Hepatocyte (in vitro differentiated cells): ENCODE data around the gene KNL1. TPM values are rescaled to one million over a fixed set of nuclear protein-coding genes. Genes with fewer than 3 reads are reported as not detected.

Source experiments
- polyA plus RNA-seq: library from polyadenylated mRNA; unstranded; fragments of >200 nt; fragmentation: Nextera tagmentation; extraction: Ambion mirVana; gene quantifications from 2 replicates; pipeline ENCODE4 v1.2.1, GENCODE V29; 2016
- small RNA-seq: library from RNA; depleted of rRNA; stranded (forward); fragments of <200 nt; gene quantifications from one replicate; pipeline ENCODE3, GENCODE V24; 2014
- total RNA-seq: library from RNA; depleted of rRNA; stranded (reverse); fragments of >200 nt; gene quantifications from 2 replicates; pipeline ENCODE4 v1.2.3, GENCODE V29; 2014

KNL1 gene
- total and polyA plus RNA-seq, 2 experiments from 2014 or later: 3.0 to 15.7 TPM

Small RNAs within 50 kb of the gene (small RNA-seq; reads per million reads assigned to genes)
- gene RF00017 (not detected), gene RN7SL376P (not detected)

Other genes with a start within 250 kb of the KNL1 start
- gene PHGR1, start 243.2 kb upstream of the KNL1 start, total RNA-seq: 49.8 and 76.1 TPM in 2 replicates
- 207 and 222 TPM in 2 replicates for gene PHGR1, start 243.2 kb upstream of the KNL1 start, polyA plus RNA-seq
- gene DISP2, start 236.0 kb upstream of the KNL1 start, total RNA-seq: 0.12 and 1.0 TPM in 2 replicates
- gene DISP2, start 236.0 kb upstream of the KNL1 start, polyA plus RNA-seq: 0.93 and 1.5 TPM in 2 replicates
- gene KNSTRN, start 211.5 kb upstream of the KNL1 start, total RNA-seq: 22.9 and 24.0 TPM in 2 replicates
- 14.0 and 14.9 TPM in 2 replicates for gene KNSTRN, start 211.5 kb upstream of the KNL1 start, polyA plus RNA-seq
- 27.1 and 31.5 TPM in 2 replicates for gene IVD, start 188.5 kb upstream of the KNL1 start, total RNA-seq
- 56.6 and 71.6 TPM in 2 replicates for gene IVD, start 188.5 kb upstream of the KNL1 start, polyA plus RNA-seq
- 10.6 and 17.2 TPM in 2 replicates for gene BAHD1, start 153.3 kb upstream of the KNL1 start, total RNA-seq
- 12.3 and 13.9 TPM in 2 replicates for gene BAHD1, start 153.3 kb upstream of the KNL1 start, polyA plus RNA-seq
- gene CHST14, start 123.3 kb upstream of the KNL1 start, total RNA-seq: 15.2 and 16.6 TPM in 2 replicates
- 15.7 and 16.8 TPM in 2 replicates for gene CHST14, start 123.3 kb upstream of the KNL1 start, polyA plus RNA-seq
- 25.7 and 50.8 TPM in 2 replicates for gene CCDC32, start 29.2 kb upstream of the KNL1 start, total RNA-seq
- gene CCDC32, start 29.2 kb upstream of the KNL1 start, polyA plus RNA-seq: 15.1 and 30.9 TPM in 2 replicates
- 7.1 and 11.5 TPM in 2 replicates for gene RPUSD2, start 24.9 kb upstream of the KNL1 start, total RNA-seq
- 8.6 and 13.4 TPM in 2 replicates for gene RPUSD2, start 24.9 kb upstream of the KNL1 start, polyA plus RNA-seq
- gene RAD51, start 100.9 kb downstream of the KNL1 start, total RNA-seq: 2.0 and 5.0 TPM in 2 replicates
- gene RAD51, start 100.9 kb downstream of the KNL1 start, polyA plus RNA-seq: 4.9 and 5.9 TPM in 2 replicates
- 23.0 and 26.0 TPM in 2 replicates for gene RMDN3, start 161.0 kb downstream of the KNL1 start, total RNA-seq
- 39.0 and 46.8 TPM in 2 replicates for gene RMDN3, start 161.0 kb downstream of the KNL1 start, polyA plus RNA-seq
- 97.2 and 105 TPM in 2 replicates for gene GCHFR, start 169.8 kb downstream of the KNL1 start, total RNA-seq
- gene GCHFR, start 169.8 kb downstream of the KNL1 start, polyA plus RNA-seq: 165 and 213 TPM in 2 replicates
- gene C15orf62, start 175.7 kb downstream of the KNL1 start, total RNA-seq: 0.43 and 2.6 TPM in 2 replicates
- gene C15orf62, start 175.7 kb downstream of the KNL1 start, polyA plus RNA-seq: 0.77 and 0.97 TPM in 2 replicates
- 25.6 and 26.4 TPM in 2 replicates for gene ZFYVE19, start 212.8 kb downstream of the KNL1 start, total RNA-seq
- gene ZFYVE19, start 212.8 kb downstream of the KNL1 start, polyA plus RNA-seq: 23.8 and 25.4 TPM in 2 replicates
- 18.3 and 36.5 TPM in 2 replicates for gene DNAJC17, start 213.2 kb downstream of the KNL1 start, total RNA-seq
- 53.9 and 59.2 TPM in 2 replicates for gene DNAJC17, start 213.2 kb downstream of the KNL1 start, polyA plus RNA-seq
- gene PPP1R14D, start 234.5 kb downstream of the KNL1 start, total RNA-seq: 0.24 TPM in 1 of 2 replicates, not detected in the other
- gene PPP1R14D, start 234.5 kb downstream of the KNL1 start, polyA plus RNA-seq: 0.47 TPM in 1 of 2 replicates, not detected in the other
- 155 and 197 TPM in 2 replicates for gene SPINT1, start 249.8 kb downstream of the KNL1 start, total RNA-seq
- 233 and 252 TPM in 2 replicates for gene SPINT1, start 249.8 kb downstream of the KNL1 start, polyA plus RNA-seq